HG02678 (cell line): Measurements from ENCODE around the gene FHL1.
A peak's percentile ranks its signal among the peaks of the same experiment; 100 is the strongest.
"Not testable (repeated sequence)": the region's sequence is repeated elsewhere in the genome, so short reads cannot be mapped to it uniquely, and the experiment has no call there.

Source experiments
- ATAC-seq: cut with Tn5 transposase; IDR thresholded peaks from one replicate; pipeline ENCODE4 v1.9.1; 2021; ENCODE audit warnings: mild to moderate bottlenecking, moderate library complexity; ENCODE audit not compliant: unreplicated experiment

FHL1 gene

DNA sequence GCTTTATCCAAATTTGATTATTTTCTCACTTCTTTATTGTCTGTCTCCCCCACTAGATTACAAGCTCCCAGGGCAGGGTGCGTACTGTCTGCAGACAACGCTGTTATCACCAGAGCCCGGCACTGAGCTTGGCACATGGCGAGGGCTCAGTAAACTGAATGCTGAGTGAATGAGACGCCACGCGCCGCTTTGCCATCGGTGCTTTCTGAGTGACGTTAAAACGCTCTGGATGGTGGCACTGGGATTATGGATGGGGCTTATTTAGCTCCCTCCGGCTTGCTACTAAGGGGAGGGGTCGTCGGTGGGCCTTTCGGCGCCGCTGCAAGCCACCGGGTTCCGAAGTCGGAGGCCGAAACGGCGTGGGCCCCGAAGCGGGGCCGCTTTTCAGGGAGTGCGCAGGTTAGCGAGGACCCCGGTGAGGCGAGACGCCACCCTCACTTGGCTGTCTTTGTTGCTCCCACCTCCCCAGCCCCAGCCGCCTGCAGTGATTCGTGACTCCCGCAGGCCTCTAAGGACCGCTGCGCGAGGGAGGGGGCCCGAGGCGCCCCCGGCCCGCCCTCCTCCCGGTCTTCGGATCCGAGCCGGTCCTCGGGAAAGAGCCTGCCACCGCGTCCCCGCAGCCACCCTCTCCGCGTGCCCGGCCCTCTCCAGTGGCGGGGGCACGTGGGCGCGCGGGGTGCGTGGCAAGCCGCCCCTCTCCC is 569 bp upstream of the FHL1 start:
- peak; percentile 29 for ATAC-seq

DNA sequence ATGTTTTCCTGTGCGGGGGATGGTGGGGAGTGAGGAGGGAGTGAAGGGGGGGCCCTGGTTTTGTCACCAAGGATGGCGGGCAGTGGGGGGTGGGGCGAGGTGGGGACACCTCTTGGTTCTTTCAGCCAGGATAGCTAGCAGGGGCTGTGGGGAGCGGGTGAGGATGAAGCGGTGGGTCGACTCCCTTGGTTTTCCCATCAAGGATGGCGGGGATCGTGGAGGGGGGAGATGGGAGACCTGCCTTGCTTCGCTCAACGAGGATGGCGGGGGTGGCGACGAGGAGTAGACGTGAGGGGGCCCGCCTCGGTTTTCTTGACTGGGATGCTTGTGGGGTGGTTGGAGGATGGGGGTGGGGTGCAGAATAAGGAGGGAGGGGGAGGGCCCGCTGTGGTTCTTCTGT is 643 bp downstream of the FHL1 start:
- ATAC-seq: no peak

DNA sequence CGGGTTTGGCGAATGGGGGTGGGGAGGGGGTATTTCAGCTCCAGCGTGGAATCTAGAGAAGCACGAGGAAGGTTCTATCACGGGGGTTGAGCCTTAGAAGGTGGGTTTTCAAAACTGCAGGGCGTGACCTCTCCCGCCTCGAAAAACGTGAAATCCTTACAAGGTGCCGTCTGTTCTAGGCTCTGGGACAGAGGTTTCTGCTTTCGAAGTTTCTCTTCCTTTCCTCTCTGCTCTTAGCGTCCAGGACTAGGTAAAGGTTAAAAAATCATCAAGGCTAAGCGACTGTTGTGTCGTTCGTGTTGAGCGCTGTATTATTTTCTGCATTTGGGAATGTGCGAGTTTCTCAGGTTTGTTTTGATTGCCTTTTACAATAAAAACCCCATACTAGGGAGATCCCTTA is 1.1 kb downstream of the FHL1 start:
- no peak for ATAC-seq

DNA sequence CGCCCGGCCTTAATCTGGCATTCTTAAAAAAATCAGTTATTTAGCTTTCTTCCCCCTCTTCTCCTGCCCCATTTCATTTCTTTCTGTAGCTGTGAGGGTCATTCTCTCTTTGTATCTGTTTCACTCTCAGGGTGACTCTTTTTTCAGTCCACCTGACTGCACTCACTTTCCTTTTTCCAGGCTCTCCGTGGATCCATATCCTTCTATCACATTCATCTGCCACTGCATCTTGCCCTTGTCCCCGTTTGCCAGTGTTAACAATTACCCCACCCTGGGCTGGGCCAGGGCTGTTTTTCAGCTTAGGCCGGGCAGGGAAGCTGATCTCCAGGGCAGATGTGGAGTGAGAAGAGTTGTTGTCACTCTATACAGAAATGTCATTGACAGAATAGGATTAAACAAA is 7.7 kb downstream of the FHL1 start:
- no peak for ATAC-seq

DNA sequence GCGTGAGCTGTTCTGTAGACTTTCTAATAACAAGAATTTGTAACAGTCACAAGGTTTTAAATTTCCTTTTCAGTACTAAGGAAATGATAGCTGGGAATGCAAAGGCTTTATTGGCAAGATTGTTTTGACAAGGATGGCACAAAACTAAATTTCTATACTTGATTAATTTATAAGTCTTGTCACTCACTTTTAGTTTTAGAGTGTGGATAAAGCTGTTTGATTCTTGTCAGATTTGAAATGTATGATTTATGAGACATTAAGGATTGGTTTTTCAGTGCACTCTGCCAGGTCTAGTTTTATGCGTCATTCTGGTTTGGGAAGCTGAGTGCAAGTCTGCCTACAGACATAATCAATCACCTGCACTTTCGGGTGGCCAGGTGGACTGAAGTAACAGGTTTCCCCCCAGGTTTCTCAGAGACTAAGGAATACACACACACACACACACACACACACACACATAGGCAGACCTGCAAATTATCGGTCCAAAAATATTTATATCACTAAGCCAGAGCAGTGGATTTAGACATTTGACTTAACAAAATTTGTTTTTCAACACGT is 9.3 kb downstream of the FHL1 start:
- no peak for ATAC-seq

DNA sequence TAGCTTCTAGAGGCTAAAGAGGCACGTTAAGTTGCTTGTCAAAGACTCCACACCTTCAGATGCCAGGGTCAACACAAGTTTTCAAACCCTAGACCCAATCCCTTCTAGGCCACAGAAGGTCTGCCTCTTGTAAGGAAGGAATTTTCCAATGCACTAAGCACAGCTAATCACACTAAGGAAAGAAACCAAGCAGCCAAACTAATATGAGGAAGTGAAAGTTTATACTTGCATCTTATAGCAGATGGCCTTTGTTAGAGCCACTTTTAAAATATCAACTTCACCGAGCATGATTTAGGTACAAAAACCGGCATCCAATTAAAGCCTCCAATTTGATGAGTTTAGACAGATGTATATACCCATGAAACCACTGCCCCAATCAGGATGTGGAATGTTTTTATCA is 9.9 kb downstream of the FHL1 start:
- no peak for ATAC-seq

DNA sequence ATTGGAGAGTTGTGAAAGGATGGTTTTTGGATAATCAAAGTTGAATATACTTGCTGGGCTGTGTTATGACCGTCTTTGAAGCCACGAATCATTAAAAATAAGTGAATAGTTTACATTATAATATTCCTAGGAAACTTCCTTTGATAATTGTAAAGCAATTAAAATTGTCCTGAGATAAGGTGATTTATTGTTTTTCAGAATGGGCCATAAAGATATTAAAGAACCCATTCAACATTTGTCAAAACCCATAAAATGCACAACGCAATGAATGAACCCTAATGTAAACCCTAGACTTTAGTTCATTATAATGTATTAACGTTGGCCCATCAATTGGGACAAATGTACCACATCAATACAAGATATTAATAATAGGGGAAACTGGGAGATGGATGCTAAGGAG is 11.4 kb downstream of the FHL1 start:
- no peak for ATAC-seq

DNA sequence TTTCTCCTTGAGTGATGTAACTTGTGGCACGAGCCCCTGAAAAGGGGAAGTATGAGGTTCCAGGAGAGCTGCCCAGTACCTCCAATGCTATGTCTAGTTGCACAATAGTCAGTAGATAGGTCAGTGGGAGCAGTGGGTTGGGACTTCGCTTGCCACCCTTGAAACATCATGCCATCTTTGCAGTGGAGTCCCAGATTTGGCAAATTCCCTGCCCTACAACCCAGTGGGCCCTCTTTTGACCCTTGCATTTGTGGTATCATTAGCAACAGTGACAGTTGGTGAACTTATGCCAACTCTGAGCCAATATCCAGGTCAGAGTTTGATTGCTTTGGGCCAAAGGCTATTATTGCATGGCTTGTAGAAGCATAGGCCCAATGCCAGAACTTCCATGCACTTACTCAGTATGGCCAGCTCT is 12.3 kb downstream of the FHL1 start:
- no peak for ATAC-seq

DNA sequence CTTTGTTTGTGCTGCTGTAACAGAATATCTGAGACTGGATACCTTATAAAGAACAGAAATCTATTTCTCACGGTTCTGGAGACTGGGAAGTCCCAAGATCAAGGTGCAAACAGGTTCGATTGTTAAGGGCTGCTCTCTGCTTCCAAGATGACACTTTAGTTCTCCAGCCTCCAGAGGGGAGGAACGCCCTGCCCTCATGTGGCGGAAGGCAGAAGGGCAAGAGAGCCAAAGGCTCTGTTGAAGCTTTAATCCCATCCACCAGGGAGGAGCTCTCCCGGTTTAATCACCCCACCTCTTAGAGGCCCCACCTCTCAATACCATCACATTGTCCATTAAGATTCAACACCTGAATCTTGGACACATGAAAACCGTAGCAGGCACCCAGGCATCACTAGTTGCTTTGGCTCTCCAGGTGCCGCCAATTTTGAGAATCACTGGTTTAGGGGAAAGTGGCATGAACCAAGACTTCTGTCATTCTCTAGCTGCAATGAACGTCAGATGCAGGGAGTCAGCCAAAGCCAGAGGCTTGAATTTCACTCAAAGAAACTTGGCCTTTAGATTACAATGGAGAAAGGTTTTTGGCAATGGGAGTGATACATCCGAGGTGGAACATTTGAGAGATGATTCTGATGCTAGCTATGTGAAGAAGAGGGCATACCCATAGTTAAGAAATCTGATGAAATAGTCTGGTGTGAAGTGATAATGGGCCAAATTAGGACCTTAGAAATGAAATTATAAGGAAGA is 15.7 kb downstream of the FHL1 start:
- ATAC-seq: no peak

DNA sequence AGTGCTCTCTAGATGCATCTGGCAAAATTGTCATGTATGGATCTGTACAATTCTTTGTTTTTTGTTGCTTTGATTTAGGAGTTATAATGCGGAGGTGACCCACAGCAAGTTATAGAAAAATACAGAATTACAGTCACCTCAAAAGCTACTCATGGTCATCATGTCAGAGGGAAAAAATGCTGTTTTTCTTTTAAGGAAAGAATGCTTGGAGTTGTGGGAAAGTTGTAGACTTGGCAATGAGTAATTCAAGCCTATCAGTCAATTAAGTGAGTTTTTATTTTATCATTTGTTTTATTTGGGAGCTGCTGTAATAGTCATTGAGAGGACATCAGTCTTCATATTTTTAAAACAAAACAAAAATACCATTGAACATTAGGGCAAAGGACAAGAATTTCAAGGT is 16.4 kb downstream of the FHL1 start:
- ATAC-seq: no peak

DNA sequence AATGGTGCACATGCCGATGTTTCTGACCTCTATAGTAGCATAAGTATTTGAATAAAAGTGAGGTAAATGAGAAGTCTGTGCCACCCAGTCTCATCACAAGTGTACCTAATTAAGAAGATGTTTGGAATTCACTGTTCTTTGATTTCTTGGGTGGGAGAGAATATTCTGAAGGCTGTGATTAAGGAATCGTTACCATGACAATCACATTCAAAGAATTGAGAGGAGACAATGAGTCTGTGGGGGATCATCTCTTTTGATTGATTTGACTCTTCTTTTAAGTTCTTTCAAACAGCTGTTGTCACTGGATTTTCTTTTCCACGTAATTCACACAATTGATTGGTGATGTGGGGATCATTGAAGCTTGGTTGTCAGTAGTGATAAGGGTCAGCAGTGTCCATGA is 18.1 kb downstream of the FHL1 start:
- no peak for ATAC-seq

DNA sequence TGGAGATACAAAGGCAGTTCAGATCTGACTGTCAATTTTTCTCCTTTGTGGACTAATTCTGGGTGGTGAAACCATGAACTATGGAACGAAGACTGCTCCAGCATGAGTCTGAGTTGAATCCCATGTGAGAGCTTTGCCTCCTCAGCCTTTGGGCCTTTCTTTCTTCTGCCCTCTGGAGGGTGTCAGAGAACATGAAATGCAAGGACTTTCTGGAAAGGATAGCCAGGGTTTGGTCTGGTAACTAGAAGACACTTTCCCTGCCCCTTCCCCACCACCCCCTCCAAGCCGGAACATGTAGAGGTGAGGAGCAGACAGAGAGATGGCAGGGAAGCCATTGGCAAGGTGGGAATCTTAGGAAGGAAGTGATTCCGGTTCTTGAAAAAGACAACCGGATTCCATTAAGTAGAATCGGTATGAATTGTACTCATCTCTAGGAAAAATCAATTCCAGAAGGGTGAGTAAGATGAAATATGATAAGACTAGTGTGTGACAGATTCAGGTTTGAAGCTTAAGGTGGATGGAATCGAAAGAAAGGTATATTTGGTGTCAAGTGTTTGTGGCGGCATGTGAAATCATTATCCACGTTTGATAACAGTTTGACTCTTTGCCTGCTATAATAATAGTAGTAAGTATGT is 19.0 kb downstream of the FHL1 start:
- no peak for ATAC-seq

DNA sequence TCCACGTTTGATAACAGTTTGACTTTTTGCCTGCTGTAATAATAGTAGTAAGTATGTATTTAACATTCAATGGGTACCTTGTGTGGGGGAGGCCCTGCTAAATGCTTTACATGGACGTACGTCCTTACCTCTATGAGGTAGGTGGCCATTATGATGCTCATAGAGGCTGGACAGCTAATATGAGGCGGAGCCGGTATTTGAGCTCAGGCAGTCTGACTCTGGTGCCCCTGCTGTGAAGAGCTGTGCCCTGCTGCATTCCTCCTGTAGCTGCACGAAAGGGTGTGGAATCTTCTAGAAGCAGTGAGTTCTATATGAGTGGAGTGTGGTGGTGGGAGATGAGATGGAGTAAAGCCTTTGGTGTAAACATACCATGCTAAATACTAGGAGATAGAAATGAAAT is 20.7 kb downstream of the FHL1 start:
- ATAC-seq: not testable (repeated sequence)

DNA sequence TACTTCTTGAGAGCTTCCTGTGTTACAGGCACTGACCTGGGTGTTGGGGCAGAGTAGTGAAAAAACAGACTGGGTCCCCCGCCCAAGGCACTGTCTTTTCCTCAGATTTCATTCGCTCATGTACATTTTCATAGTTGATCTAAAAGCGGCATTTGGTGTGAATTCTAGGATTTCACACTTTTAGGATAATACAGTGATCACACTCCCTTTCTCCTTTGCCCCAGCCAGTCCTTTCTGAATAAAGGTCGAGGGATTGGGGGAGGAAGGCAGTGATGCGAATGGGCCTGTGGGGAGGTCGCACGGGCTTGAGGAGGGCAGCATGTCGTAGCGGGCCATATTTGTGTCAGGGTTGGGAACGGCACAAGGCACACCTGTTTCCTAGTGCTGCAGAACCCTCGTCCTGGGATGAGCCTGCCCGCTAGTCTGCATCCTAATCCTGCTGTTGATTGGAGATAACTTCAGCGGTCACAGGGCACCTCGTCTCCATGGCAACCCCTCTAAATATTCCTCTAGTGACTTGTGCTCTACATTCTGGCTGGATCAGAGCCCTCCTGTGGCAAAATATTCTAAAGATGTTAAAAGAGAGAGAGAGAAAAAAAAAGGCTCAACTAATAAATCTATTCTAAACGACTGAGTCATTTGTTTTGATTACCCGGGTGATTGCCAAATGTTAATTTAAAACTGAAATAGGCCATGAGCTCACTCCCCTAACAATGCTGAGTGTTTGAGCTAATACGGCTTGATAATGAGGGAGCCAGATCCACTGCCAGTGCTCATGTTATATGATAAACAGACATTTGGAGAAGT is 21.8 kb downstream of the FHL1 start:
- no peak for ATAC-seq

DNA sequence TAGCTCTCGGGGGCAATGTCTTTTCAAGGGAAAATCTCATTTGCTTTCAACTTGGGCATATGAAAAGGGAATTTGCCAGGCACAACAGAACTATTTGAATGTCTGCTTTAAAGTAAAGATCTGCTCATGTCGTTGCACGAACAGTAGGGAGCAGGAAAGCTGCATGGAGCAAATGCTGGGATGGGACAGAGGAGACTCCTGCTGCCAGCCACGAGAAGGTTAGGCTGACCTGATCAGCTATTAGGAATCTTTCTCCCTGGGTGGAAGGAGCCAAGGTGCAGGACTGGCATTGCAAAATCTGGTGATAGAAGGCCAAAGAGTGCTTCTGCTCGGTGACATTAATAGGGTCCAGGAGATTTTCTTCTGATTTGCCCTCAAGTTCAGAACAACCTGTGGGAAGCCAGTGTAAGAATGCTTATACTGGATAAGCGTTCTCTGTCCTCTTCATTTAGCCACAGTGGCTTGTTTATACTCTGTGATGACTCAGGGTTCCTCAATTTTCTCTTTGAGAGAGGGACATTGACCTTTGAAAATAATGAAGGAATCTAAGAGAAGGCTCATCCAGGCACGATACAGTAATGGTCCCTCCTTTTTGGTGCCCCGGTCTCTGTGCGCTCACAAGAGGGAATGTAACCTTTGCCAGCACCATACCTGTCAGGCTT is 22.9 kb downstream of the FHL1 start:
- no peak for ATAC-seq

DNA sequence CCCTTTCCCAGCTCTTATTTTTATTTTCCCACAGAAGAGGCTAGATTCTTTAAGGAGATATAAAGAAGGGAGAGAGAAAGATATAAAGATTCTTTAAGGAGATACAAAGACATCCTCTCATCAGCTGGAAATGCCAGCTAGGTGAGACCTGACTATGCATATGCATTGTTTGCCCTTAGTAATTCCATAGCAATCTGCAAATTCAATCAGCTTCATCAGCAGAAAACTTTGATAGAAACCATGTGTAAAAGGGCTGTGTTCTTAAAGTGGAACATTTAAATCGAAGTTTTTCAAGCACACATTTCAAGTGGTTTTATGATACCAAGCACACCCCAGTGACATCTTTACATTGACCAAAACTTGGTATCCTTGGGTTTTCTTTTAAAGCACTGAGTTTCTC is 24.1 kb downstream of the FHL1 start:
- ATAC-seq: no peak

DNA sequence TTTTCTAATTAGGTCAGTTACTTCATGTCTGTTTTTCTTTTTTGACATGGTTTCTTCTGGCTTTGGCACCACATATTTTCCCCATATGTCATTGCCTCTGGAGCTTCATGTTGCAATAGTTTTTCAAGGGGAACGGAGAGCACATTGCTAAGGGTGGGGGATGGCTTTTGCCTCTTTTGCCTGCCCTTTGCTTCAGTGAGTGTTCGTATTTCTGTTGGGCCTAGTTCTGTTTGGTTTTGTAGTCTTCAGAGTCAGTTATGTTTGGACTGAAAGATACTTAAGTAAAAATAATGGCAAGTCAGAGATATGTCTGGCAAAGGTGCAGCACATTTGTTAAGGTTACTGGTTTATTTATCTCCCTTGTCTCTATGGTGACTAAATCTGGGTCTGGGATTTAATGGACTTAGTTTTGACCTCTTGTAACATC is 29.1 kb downstream of the FHL1 start:
- no peak for ATAC-seq

DNA sequence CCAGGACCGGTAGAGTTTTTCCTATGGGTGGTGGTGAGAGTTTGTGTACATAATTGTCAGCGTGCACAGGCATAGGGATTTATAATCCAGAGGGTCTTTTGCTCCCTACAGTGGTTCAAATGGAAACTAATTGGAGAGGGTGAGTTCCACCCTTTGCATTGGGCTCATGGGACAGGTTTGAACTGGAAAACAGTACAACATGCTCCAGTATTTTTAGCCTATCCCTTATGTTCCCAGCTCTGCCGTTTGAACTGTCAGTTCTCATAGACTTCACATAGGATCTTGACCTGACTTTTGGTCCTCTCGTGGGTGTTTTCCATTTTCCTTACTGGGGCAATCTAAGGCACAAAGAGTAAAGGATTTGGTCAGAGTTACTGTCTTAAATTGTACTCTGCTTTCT is 31.8 kb downstream of the FHL1 start:
- no peak for ATAC-seq

DNA sequence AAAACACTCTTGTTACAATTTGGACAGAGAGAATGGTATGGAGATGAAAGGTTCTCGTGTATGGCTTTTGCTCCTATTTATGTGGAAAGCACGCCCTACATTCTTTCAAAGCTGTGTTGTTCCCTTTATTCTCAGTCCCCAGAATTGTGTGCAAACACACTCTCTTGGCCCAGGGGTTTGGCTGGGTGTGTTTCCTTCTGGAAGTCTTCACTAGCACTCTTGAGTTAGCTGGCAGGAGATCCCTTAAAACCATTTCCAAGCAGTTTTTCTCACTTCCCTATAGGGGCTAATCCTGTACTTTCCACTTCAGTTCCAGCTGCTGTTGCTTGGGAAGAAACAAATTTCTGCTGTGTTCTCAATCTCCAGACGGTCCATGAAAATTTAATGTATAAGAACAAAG is 35.1 kb downstream of the FHL1 start:
- ATAC-seq: no peak

DNA sequence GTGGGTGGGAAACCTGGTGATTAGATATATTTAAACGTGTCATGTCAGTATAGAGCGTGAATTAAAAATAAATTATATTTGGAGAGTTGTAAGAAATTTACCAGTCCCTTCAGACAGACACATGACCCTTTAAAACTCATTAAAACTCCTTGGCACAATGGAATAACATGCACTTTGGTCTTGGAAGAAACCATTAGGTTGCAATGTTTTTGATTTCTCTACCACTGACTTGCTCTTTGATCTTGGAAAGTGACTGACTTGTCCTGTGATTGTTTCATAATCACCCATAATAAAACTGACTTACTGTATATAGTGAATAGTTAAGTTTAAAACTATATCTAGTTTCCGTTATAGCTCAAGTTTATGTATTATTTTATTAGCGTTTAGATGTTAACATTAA is 35.8 kb downstream of the FHL1 start:
- ATAC-seq: no peak

DNA sequence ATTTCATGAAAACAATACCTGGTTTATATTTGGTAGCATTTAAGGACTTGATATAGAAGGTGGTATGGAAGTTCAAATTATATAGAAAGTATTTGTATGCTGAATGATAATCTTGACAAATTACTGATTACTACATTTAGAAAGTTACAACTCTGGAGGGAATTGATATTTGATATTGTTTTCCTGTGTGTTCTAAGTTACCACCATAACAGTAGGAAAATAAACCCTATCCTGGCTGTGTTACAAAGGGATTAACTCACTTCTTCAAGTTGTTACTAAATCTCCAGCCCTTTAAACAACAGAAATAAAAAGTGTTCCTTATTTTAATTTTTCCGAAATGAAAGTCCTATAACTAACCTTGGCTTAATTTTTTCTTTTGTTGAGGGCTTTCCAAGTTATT is 36.6 kb downstream of the FHL1 start:
- no peak for ATAC-seq
